Psoas muscle (tissue), 8 donors: Measurements from ENCODE around the gene CCDC27. TPM values are rescaled to one million over a fixed set of nuclear protein-coding genes. Genes with fewer than 3 reads are reported as not detected.

Experiments
- ATAC-seq, 4 donors: fragments of 200-7000 bp; cut with Tn5 transposase; one replicate each; pipeline ENCODE4 v1.9.1; 2020; ENCODE audit warnings: moderate library complexity in 3 of 4, mild to moderate bottlenecking in 2 of 4
- DNase-seq, 2 donors: peaks; one replicate each; pipeline ENCODE4 v3.0.0-alpha.2; 2020
- H3K27ac ChIP-seq: fragments of 200-600 bp; one replicate; pipeline ENCODE4 v1.8.0; 2022
- H3K27me3 ChIP-seq, 3 donors: fragments of 200-600 bp in 1 of 3; one replicate each; pipeline versions ENCODE4 v1.6.1 to v1.8.0; 2013 to 2022; ENCODE audit warnings: low read length in 2 of 3, mild to moderate bottlenecking in 2 of 3, moderate library complexity in 1 of 3; ENCODE audit not compliant: insufficient read depth in 3 of 3
- H3K36me3 ChIP-seq, 2 donors: fragments of 200-600 bp in 1 of 2; one replicate each; pipeline versions ENCODE4 v1.6.1 to v1.8.0; 2013 to 2022; ENCODE audit warnings: low read depth in 1 of 2, mild to moderate bottlenecking in 1 of 2, moderate library complexity in 1 of 2; ENCODE audit not compliant: insufficient read depth in 1 of 2
- H3K4me1 ChIP-seq: fragments of 200-600 bp; one replicate; pipeline ENCODE4 v1.8.0; 2022
- H3K4me3 ChIP-seq: fragments of 200-600 bp; one replicate; pipeline ENCODE4 v1.8.0; 2022; ENCODE audit warnings: mild to moderate bottlenecking
- H3K9me3 ChIP-seq: fragments of 200-600 bp; one replicate; pipeline ENCODE4 v1.8.0; 2022
- CTCF ChIP-seq: fragments of 200-600 bp; IDR thresholded peaks from one replicate; pipeline ENCODE4 v1.8.0; 2022; ENCODE audit warnings: antibody characterized with exemption
- WGBS, 3 donors: extraction: QIAGEN DNeasy Blood & Tissue Kit; methylation state at CpG; one replicate each; pipeline versions ENCODE4 v1.1.6 to v1.1.7; 2013; 5-methylcytosine and 5-hydroxymethylcytosine counted together
- intact Hi-C, 2 donors: fragments of 100-400 bp; cut with DNase I; formaldehyde crosslinking; loops; one replicate each; pipeline versions ENCODE4 v1.11.0 to v1.14.2; 2022
- polyA plus RNA-seq, 3 donors: library from polyadenylated mRNA; stranded (reverse); fragments of 200-250 nt; gene quantifications; one replicate each; pipeline ENCODE4 v1.2.3, GENCODE V29; 2013
- total RNA-seq, 4 donors: library from RNA; stranded (reverse); fragmentation: NEBNext Ultra II Directional in 2 of 4; extraction: Animal tissue kit (Norgen Biotek cat#: 25700) in 2 of 4; gene quantifications; one replicate each; pipeline versions ENCODE4 v1.2.1 to v1.2.4, GENCODE V29; 2021 to 2023
- donor health status: healthy with polysubstance abuse.
- donor health status: DM: no; HTN: no; CAD: no; lungs with moderate emphysema.
- donor health status: Bipolar disorder and iron deficiency.
- donor health status: healthy.
- donor health status: DM: yes; HTN: yes; CAD: no.
- donor health status: DM: no; HTN: no; CAD: no.
- donor health status: DM: no; HTN: no; CAD: no.
- donor health status: DM: yes; HTN: yes; CAD: no.

Gene CCDC27
- total and polyA plus RNA-seq, 7 donors = 0.03 to 0.17 (median 0.10) TPM; not detected in 3

GRCh38 chr1:3750741-3751140 lies 1.5 kb upstream of the CCDC27 start:
- intact Hi-C loops = no loop called here
- WGBS, 3 donors = 78 to 82% (median 79%) methylated on average over 6 of the region's 6 CpGs
- no peaks in the 10 kb centered on the region for H3K9me3 ChIP-seq
- DNase-seq (peak in 1 of 2 donors; percentile 21), ATAC-seq (no peak)
- no peak overlapping the region for H3K4me3 ChIP-seq
- TF ChIP-seq CTCF = no peak
- H3K27ac ChIP-seq = no peak overlapping the region
- peaks cover 10% of the 10 kb centered on the region for H3K4me1 ChIP-seq
- no peaks in the 10 kb centered on the region for H3K36me3 ChIP-seq
- H3K27me3 ChIP-seq = no peaks in the 10 kb centered on the region

- no peaks in the 10 kb centered on the region for H3K27me3 ChIP-seq
- intact Hi-C loops = no loop called here
Observed at GRCh38 chr1:3753656-3754454, 1.6 kb downstream of the CCDC27 start.

GRCh38 chr1:3756394-3756793 lies 4.1 kb downstream of the CCDC27 start:
- Histone ChIP-seq H3K27me3 (no peaks in the 10 kb centered on the region), H3K27ac (no peak overlapping the region), H3K4me3 (no peak overlapping the region), H3K9me3 (no peaks in the 10 kb centered on the region), H3K4me1 (peaks cover 6% of the 10 kb centered on the region), H3K36me3 (no peaks in the 10 kb centered on the region)
- peak in 1 of 2 donors; percentile 25 for DNase-seq
- ATAC-seq = no peak
- TF ChIP-seq CTCF = no peak
- intact Hi-C loops = no loop called here
- 79 to 81% (median 79%) methylated on average over 21 of the region's 21 CpGs for WGBS, 3 donors

More at GRCh38 chr1:3753656-3754454, 1.6 kb downstream of the CCDC27 start:
- no peaks in the 10 kb centered on the region for H3K9me3 ChIP-seq
- WGBS, 3 donors = 63 to 71% (median 71%) methylated on average over 20 of the region's 20 CpGs
- no peak for TF ChIP-seq CTCF
- ATAC-seq = no peak
- H3K27ac ChIP-seq = no peak overlapping the region
- no peaks in the 10 kb centered on the region for H3K4me1 ChIP-seq
- H3K36me3 ChIP-seq = no peaks in the 10 kb centered on the region
- no peak overlapping the region for H3K4me3 ChIP-seq
- peak in 1 of 2 donors; percentile 24 for DNase-seq

GRCh38 chr1:3759164-3759563 lies 6.9 kb downstream of the CCDC27 start:
- 81 to 88% (median 82%) methylated on average over 6 of the region's 6 CpGs for WGBS, 3 donors
- Histone ChIP-seq H3K9me3 (no peaks in the 10 kb centered on the region), H3K36me3 (no peaks in the 10 kb centered on the region), H3K4me1 (peaks cover 6% of the 10 kb centered on the region), H3K4me3 (no peak overlapping the region), H3K27ac (no peak overlapping the region), H3K27me3 (peaks cover 0 to 3% (median 0%) of the 10 kb centered on the region in 3 donors)
- ATAC-seq = no peak
- intact Hi-C loops = no loop called here
- TF ChIP-seq CTCF = no peak
- DNase-seq = no peak
